Stimulated activated memory B cell treated with anti-CD40 and anti-IgM and Interleukin-4, amounts not matched to agents 10 μg/mL and 1 μg/mL and 100 μg/mL, for 72 hours (primary cell): ENCODE data around the gene FYN.

Source experiments
- ATAC-seq: fragments of 150-1000 bp; cut with Tn5 transposase; 2 replicates; pipeline ENCODE4 v1.10.0; 2021
- H3K27ac Mint-ChIP-seq: one replicate; pipeline ENCODE4 v1.8.0; 2022; ENCODE audit warnings: mild to moderate bottlenecking, mixed read lengths
- H3K27me3 Mint-ChIP-seq: one replicate; pipeline ENCODE4 v1.8.0; 2022; ENCODE audit warnings: mixed read lengths
- H3K36me3 Mint-ChIP-seq: one replicate; pipeline ENCODE4 v1.8.0; 2022; ENCODE audit warnings: mixed read lengths
- H3K4me1 Mint-ChIP-seq: one replicate; pipeline ENCODE4 v1.8.0; 2022; ENCODE audit warnings: mixed read lengths
- H3K4me3 Mint-ChIP-seq: one replicate; pipeline ENCODE4 v1.8.0; 2022; ENCODE audit warnings: mild to moderate bottlenecking, moderate library complexity, mixed read lengths
- H3K9me3 Mint-ChIP-seq: one replicate; pipeline ENCODE4 v1.8.0; 2022; ENCODE audit warnings: mixed read lengths

Gene FYN

DNA sequence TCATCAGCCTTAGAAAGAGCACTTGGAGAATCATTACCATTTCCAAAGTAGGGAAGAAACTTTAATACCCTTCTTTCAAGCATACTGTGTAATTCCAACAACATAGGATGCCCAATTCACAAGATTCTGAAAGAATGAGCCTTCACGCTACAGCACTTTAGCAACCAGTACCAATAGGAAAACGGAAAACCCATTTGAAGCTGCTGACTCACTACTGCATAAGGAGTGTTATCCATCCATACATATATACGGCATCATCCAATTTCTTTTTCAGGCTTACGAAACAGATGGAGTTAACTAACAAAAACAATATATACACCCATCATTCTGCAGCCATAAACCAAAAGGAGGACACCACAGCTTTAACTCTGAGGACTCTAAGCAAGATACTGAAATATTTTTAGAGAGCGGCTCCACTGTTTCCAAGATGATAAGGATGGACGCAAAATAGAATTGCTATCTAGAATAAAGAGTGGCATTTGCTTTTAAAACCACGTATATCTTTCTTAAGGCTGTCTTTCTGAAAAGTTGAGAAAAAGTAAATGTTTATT is 24.9 kb downstream of the FYN start:
- Mint-ChIP-seq H3K27me3 (no peaks in the 10 kb centered on the region), H3K36me3 (peaks cover 21% of the 10 kb centered on the region), H3K9me3 (no peaks in the 10 kb centered on the region), H3K27ac (no peak overlapping the region), H3K4me1 (peaks cover 75% of the 10 kb centered on the region), H3K4me3 (no peak overlapping the region)
- ATAC-seq: no peak

- Mint-ChIP-seq H3K27me3 (no peaks in the 10 kb centered on the region), H3K4me1 (peaks cover 68% of the 10 kb centered on the region), H3K27ac (no peak overlapping the region), H3K4me3 (peak overlapping the region; percentile 18), H3K36me3 (peaks cover 10% of the 10 kb centered on the region), H3K9me3 (no peaks in the 10 kb centered on the region)
- ATAC-seq: no peak
These were observed 26.5 kb downstream of the FYN start for GRCh38 chr6:111846492-111847409.

GRCh38 chr6:111846066-111846465 is 27.2 kb downstream of the FYN start:
- no peaks in the 10 kb centered on the region for H3K27me3 Mint-ChIP-seq
- H3K4me3 Mint-ChIP-seq: peak overlapping the region; percentile 18
- H3K36me3 Mint-ChIP-seq: peaks cover 13% of the 10 kb centered on the region
- H3K4me1 Mint-ChIP-seq: peaks cover 61% of the 10 kb centered on the region
- H3K27ac Mint-ChIP-seq: no peak overlapping the region
- no peaks in the 10 kb centered on the region for H3K9me3 Mint-ChIP-seq
- no peak for ATAC-seq

- Mint-ChIP-seq H3K4me1 (peaks cover 55% of the 10 kb centered on the region), H3K4me3 (peak overlapping the region; percentile 4), H3K36me3 (peaks cover 16% of the 10 kb centered on the region), H3K27me3 (no peaks in the 10 kb centered on the region), H3K27ac (no peak overlapping the region), H3K9me3 (no peaks in the 10 kb centered on the region)
- ATAC-seq: peak; percentile 90
These were observed 27.8 kb downstream of the FYN start for GRCh38 chr6:111845441-111845871.

- peaks cover 15% of the 10 kb centered on the region for H3K36me3 Mint-ChIP-seq
- H3K4me1 Mint-ChIP-seq: peaks cover 50% of the 10 kb centered on the region
- H3K27ac Mint-ChIP-seq: no peak overlapping the region
- H3K9me3 Mint-ChIP-seq: no peaks in the 10 kb centered on the region
- no peaks in the 10 kb centered on the region for H3K27me3 Mint-ChIP-seq
- H3K4me3 Mint-ChIP-seq: peak overlapping the region; percentile 59
- peak; percentile 42 for ATAC-seq
These were observed 28.3 kb downstream of the FYN start for GRCh38 chr6:111844921-111845320.

DNA sequence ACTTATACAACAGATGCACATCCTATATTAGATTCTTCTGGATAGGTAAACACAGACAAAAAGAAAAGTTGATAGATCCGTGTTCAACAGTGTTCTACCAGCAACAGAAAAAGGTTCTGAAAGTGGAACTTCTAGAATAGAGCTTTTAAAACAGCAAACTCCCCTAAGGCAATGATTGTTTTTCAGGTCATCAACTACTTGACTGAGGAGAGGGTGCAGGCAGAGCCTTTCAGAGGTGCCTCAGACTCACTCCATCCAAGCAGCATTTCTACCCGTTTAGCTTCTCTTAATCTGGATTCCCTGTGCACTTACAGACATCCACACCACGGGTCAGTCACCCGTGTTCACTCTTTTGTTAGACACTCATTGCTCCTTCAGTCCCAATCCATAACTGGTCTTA is 28.9 kb downstream of the FYN start:
- peak overlapping the region; percentile 59 for H3K4me3 Mint-ChIP-seq
- peaks cover 45% of the 10 kb centered on the region for H3K4me1 Mint-ChIP-seq
- H3K9me3 Mint-ChIP-seq: no peaks in the 10 kb centered on the region
- ATAC-seq: peak; percentile 43
- H3K27ac Mint-ChIP-seq: no peak overlapping the region
- no peaks in the 10 kb centered on the region for H3K27me3 Mint-ChIP-seq
- H3K36me3 Mint-ChIP-seq: peaks cover 10% of the 10 kb centered on the region

DNA sequence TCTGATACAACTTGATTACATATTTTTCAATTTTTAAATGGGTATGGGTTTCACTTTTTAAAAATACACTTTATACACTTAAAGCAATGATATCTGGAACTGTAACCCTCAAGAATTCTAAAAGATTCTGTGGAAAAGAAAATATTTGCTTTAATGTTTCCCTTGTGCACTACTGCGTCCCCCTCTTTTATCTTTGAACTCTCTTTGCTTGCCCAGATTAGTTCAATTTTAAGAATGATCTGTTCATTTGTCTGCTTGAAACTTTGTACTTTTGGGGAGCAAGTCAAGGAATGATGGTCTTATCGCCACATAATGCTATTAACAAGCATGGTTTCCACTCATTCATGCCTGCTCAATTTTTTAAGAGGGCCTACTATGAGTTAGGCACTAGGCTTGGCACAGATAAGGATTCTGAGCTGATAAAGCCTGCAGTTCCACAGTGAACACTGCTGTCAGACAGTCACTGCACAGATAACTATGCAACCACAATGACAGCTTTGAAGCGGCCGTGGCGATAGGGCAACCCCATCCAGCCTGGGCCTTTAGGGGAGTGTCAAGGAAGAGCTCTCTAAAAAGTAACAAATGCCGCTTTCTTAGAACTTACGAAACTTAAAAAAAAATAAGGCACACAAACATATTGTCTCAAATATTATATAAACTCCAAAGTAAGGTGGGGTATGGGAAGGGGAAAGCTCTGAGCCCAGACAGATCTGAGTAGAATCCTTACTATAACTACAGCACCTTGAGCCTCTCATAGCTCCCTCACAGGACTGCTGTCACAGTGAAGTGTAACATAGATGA is 29.7 kb downstream of the FYN start:
- ATAC-seq: no peak
- H3K27me3 Mint-ChIP-seq: no peaks in the 10 kb centered on the region
- H3K27ac Mint-ChIP-seq: no peak overlapping the region
- no peaks in the 10 kb centered on the region for H3K9me3 Mint-ChIP-seq
- H3K4me1 Mint-ChIP-seq: peaks cover 50% of the 10 kb centered on the region
- H3K36me3 Mint-ChIP-seq: peaks cover 6% of the 10 kb centered on the region
- H3K4me3 Mint-ChIP-seq: no peak overlapping the region

GRCh38 chr6:111842891-111843290 is 30.4 kb downstream of the FYN start:
- H3K27me3 Mint-ChIP-seq: no peaks in the 10 kb centered on the region
- peaks cover 53% of the 10 kb centered on the region for H3K4me1 Mint-ChIP-seq
- no peak overlapping the region for H3K4me3 Mint-ChIP-seq
- H3K27ac Mint-ChIP-seq: no peak overlapping the region
- ATAC-seq: no peak
- peaks cover 8% of the 10 kb centered on the region for H3K36me3 Mint-ChIP-seq
- H3K9me3 Mint-ChIP-seq: no peaks in the 10 kb centered on the region

GRCh38 chr6:111842271-111842822 is 30.9 kb downstream of the FYN start:
- H3K4me1 Mint-ChIP-seq: peaks cover 53% of the 10 kb centered on the region
- peaks cover 13% of the 10 kb centered on the region for H3K36me3 Mint-ChIP-seq
- no peaks in the 10 kb centered on the region for H3K27me3 Mint-ChIP-seq
- no peak overlapping the region for H3K27ac Mint-ChIP-seq
- peaks cover 3% of the 10 kb centered on the region for H3K9me3 Mint-ChIP-seq
- ATAC-seq: no peak
- H3K4me3 Mint-ChIP-seq: no peak overlapping the region

DNA sequence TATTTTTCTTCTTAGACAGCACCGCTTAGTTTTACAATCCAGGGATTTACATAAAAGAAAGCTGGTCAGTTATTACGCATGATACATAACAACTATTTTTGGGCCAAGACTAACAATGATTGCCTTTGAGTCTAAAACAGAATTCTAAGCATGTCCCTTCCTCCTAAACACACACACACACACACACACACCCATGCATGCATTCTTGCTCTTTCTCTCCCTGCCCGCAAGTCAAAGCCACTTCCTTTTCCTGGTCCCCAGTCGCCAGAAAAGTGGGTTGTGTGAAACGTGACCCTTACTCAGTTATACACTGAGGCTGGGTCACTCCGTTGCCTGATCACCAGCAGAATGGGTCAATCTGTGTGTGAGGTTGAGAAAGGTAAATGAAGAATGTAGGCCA is 31.4 kb downstream of the FYN start:
- peaks cover 16% of the 10 kb centered on the region for H3K36me3 Mint-ChIP-seq
- no peaks in the 10 kb centered on the region for H3K27me3 Mint-ChIP-seq
- ATAC-seq: no peak
- H3K4me3 Mint-ChIP-seq: no peak overlapping the region
- H3K27ac Mint-ChIP-seq: no peak overlapping the region
- peaks cover 3% of the 10 kb centered on the region for H3K9me3 Mint-ChIP-seq
- peaks cover 49% of the 10 kb centered on the region for H3K4me1 Mint-ChIP-seq

GRCh38 chr6:111840803-111841202 is 32.4 kb downstream of the FYN start:
- peaks cover 41% of the 10 kb centered on the region for H3K4me1 Mint-ChIP-seq
- no peak for ATAC-seq
- H3K27me3 Mint-ChIP-seq: no peaks in the 10 kb centered on the region
- H3K27ac Mint-ChIP-seq: no peak overlapping the region
- H3K9me3 Mint-ChIP-seq: peaks cover 3% of the 10 kb centered on the region
- H3K4me3 Mint-ChIP-seq: no peak overlapping the region
- H3K36me3 Mint-ChIP-seq: peaks cover 21% of the 10 kb centered on the region

DNA sequence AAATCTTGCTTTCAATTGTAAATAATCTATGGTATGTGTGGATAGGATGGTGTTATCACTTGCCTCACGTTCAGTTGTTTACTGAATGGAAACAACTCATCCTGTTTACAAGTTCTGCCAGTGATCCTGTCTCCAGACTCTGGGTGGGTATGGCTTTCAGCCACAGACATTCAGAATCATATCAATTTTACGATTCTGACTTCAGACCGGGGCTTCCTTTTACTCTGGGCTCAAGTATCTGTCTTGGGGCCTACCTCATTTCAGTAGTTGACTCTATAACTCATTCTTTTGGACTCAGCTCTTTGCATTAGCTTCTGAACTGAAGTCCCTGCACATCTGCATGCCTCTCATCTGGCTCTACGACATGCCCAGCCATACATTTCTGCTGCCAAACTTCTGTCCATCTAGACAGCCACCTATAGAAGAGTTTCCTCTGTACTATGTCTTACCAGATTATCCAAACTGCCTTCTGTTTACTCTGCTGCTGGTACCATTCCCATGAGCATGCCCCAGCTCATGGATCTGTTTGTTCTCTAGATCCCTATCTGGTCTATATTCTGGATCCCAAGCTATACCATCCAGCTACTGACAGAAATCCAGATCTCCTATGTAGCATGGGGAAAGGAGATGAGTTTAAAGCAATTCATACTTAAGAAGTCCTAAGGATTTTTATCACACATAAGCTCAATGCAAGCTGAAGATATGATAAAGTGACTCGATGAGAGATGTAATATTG is 34.3 kb downstream of the FYN start:
- peaks cover 42% of the 10 kb centered on the region for H3K4me1 Mint-ChIP-seq
- H3K27me3 Mint-ChIP-seq: no peaks in the 10 kb centered on the region
- H3K9me3 Mint-ChIP-seq: peaks cover 3% of the 10 kb centered on the region
- peaks cover 38% of the 10 kb centered on the region for H3K36me3 Mint-ChIP-seq
- peak; percentile 18 for ATAC-seq
- no peak overlapping the region for H3K4me3 Mint-ChIP-seq
- H3K27ac Mint-ChIP-seq: peak overlapping the region; percentile 55

GRCh38 chr6:111837641-111838500 is 35.4 kb downstream of the FYN start:
- Mint-ChIP-seq H3K27me3 (no peaks in the 10 kb centered on the region), H3K36me3 (peaks cover 43% of the 10 kb centered on the region), H3K4me3 (peak overlapping the region; percentile 36), H3K27ac (peak overlapping the region; percentile 55), H3K4me1 (peaks cover 52% of the 10 kb centered on the region), H3K9me3 (peaks cover 3% of the 10 kb centered on the region)
- peak; percentile 84 for ATAC-seq

DNA sequence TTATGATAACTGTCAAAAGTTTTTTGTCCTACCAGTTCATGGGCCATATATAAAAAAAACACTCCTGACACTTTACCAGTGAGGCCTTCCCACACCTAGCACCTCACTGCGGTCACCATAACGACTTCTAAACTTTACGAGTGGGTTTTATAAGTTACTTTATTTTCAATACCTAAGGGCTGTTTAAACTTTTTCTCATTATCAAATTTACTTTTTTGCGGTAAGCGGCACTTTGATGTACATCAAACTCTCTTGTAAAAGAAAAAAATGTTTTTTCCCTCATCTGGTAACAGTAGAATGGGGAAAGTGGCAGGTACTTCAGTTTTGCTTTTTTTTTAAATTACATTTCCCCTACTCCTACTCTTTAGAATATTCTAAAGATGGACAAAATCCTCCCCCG is 36.2 kb downstream of the FYN start:
- Mint-ChIP-seq H3K27ac (peak overlapping the region; percentile 55), H3K27me3 (no peaks in the 10 kb centered on the region), H3K4me3 (no peak overlapping the region), H3K4me1 (peaks cover 55% of the 10 kb centered on the region), H3K36me3 (peaks cover 43% of the 10 kb centered on the region), H3K9me3 (peaks cover 3% of the 10 kb centered on the region)
- no peak for ATAC-seq
